Left renal cortex interstitium (tissue), 4 donors: ENCODE measurements around the gene SPACA6. TPM values are rescaled to one million over a fixed set of nuclear protein-coding genes. Genes with fewer than 3 reads are reported as not detected.
"Not testable (repeated sequence)": the region's sequence is repeated elsewhere in the genome, so short reads cannot be mapped to it uniquely, and the experiment has no call there.

Experiments
- DNase-seq, 4 donors: peaks; one replicate each; pipeline ENCODE4 v3.0.0-alpha.2; 2013; ENCODE audit warnings: low read depth in 4 of 4, low spot score in 2 of 4, missing footprints in 1 of 4
- polyA plus RNA-seq, 4 donors: library from polyadenylated mRNA; unstranded; fragments of 120-200 nt; gene quantifications; one replicate each; pipeline ENCODE4 v1.2.1, GENCODE V29; 2013; ENCODE audit not compliant: insufficient read length in 4 of 4

The SPACA6 gene
- polyA plus RNA-seq: 10 to 100 TPM; 12.2 to 31.1 (median 21.8) TPM

- no peak for DNase-seq
Measured at GRCh38 chr19:51693260-51693659, at the start of gene SPACA6. SPACA6 (plus strand) TSS chr19:51693330; CDS start chr19:51693527, 197 bp downstream.

- no peak for DNase-seq
Measured at GRCh38 chr19:51644636-51645271, 48.4 kb upstream of the SPACA6 start.

GRCh38 chr19:51646730-51647129, 46.4 kb upstream of the SPACA6 start, which contains the start of gene SIGLEC14:
SIGLEC14 (minus strand) TSS chr19:51646825; CDS start chr19:51646759, 66 bp downstream.
- DNase-seq: not testable (repeated sequence)

GRCh38 chr19:51647318-51647717, 45.8 kb upstream of the SPACA6 start:
- DNase-seq: no peak

- DNase-seq: no peak
Measured at GRCh38 chr19:51651216-51651846, 41.8 kb upstream of the SPACA6 start.

- no peak for DNase-seq
Measured at GRCh38 chr19:51652266-51652665, 40.9 kb upstream of the SPACA6 start.

- DNase-seq: no peak
Measured at GRCh38 chr19:51653162-51653561, 40.0 kb upstream of the SPACA6 start.

GRCh38 chr19:51654783-51655182, 38.3 kb upstream of the SPACA6 start:
- no peak for DNase-seq

GRCh38 chr19:51660975-51661600, 32.0 kb upstream of the SPACA6 start:
- DNase-seq: peak in 3 of 4 donors; percentile 53 to 73 (median 62)

GRCh38 chr19:51663650-51664049, 29.5 kb upstream of the SPACA6 start:
- DNase-seq: no peak

GRCh38 chr19:51664131-51664530, 29.0 kb upstream of the SPACA6 start:
- no peak for DNase-seq

- no peak for DNase-seq
Measured at GRCh38 chr19:51664997-51665396, 28.1 kb upstream of the SPACA6 start.

GRCh38 chr19:51668216-51668615, 24.9 kb upstream of the SPACA6 start:
- no peak for DNase-seq

GRCh38 chr19:51675911-51676565, 17.1 kb upstream of the SPACA6 start:
- DNase-seq: not testable (repeated sequence)

- DNase-seq: no peak
Measured at GRCh38 chr19:51676566-51677083, 16.5 kb upstream of the SPACA6 start.

- DNase-seq: no peak
Measured at GRCh38 chr19:51680474-51680873, 12.7 kb upstream of the SPACA6 start.

GRCh38 chr19:51681286-51681941, 11.7 kb upstream of the SPACA6 start:
- DNase-seq: no peak

GRCh38 chr19:51686171-51686570, 7.0 kb upstream of the SPACA6 start:
- no peak for DNase-seq

GRCh38 chr19:51687791-51688670, 5.1 kb upstream of the SPACA6 start:
- peak in 2 of 4 donors; percentile 34 to 35 for DNase-seq
